ENCODE data around the gene TRAPPC5. TPM values are rescaled to one million over a fixed set of nuclear protein-coding genes. Genes with fewer than 3 reads are reported as not detected.

TRAPPC5 gene
- total and polyA plus RNA-seq, 10 of the 15 experiments (the other 5 are each of a cell fraction or from before 2014, with no cell fraction given), result 4.2 to 210 (median 89.1) TPM

- intact Hi-C loops (cut with micrococcal nuclease; ENCODE audit: unreplicated experiment), result no loop called here
- ATAC-seq (no peak), FAIRE-seq (no peak), DNase-seq (ENCODE audit: low read depth, low spot score) (no peak)
- no TSS peak for BruUV-seq (replicated peaks)
- POLR2A ChIA-PET, result no interaction called here
- CTCF ChIA-PET, result no interaction called here
- Histone ChIP-seq H3K4me1 (ENCODE audit: control insufficient read depth, insufficient read depth, low read length) (peaks cover 3% of the 10 kb centered on the region), H3K79me2 (ENCODE audit: control insufficient read depth, insufficient read depth, low read length) (no peaks in the 10 kb centered on the region), H3K36me3 (ENCODE audit: control insufficient read depth in 2 of 2, insufficient read depth in 2 of 2, low read length in 1 of 2) (no peaks in the 10 kb centered on the region; a peak in 3 of 4 replicates), H2AFZ (ENCODE audit: control insufficient read depth, low read depth, low read length) (no peak overlapping the region), H4K20me1 (ENCODE audit: control insufficient read depth, insufficient read depth) (no peaks in the 10 kb centered on the region), H3K9ac (ENCODE audit: control insufficient read depth, insufficient read depth, low read length) (no peak overlapping the region), H3K4me3 (no peak overlapping the region), H3K9me3 (replicated peaks; ENCODE audit: control insufficient read depth, insufficient read depth, low read length) (no peaks in the 10 kb centered on the region; the same call in 2 of the 3 replicates), H3K27me3 (replicated peaks in 1 of 2; ENCODE audit: control insufficient read depth in 2 of 2, insufficient read depth in 2 of 2, low read length in 1 of 2) (no peaks in the 10 kb centered on the region; a peak in 1 of 4 replicates), H3K4me2 (ENCODE audit: control insufficient read depth, insufficient read depth) (no peak overlapping the region), H3K27ac (ENCODE audit: control insufficient read depth, insufficient read depth) (no peak overlapping the region)
- SMC1A ChIA-PET (ENCODE audit: uncharacterized antibody, unreplicated experiment), result no interaction called here
- WGBS (ENCODE audit: insufficient coverage, insufficient replicate concordance, low lambda C conversion rate, missing lambda C conversion rate), result 84% methylated on average over 8 of the region's 8 CpGs
- in situ Hi-C loops (cut with MboI), result no loop called here
- RAD21 ChIA-PET (ENCODE audit: unreplicated experiment), result no interaction called here
- TF ChIP-seq IKZF1 (conservative IDR thresholded peaks at IDR 0.05), result no peak
- 0 out of 2 replicates have a peak, but pooled peaks have one; percentile 15 for TF ChIP-seq POLR2A (IDR thresholded peaks at IDR 0.05; ENCODE audit: low read depth, low read length)
Observed at GRCh38 chr19:7646426-7646700, 34.3 kb upstream of the TRAPPC5 start.

DNA sequence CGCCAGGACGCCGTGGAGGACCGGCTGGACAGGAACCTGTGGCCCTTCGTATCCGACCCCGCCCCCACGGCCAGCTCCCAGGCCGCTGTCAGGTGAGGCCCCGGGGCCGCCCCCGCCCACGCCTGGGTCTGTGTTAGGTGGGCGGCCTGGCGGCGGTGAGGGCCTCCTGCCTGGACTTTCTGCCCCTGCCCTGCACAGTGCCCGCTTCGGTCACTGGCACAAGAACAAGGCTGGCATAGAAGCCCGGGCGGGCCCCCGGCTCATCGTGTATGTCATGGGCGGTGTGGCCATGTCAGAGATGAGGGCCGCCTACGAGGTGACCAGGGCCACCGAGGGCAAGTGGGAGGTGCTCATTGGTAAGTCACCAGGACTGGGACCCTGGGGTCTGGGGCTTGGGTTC lies 33.5 kb upstream of the TRAPPC5 start:
- in situ Hi-C loops (cut with MboI) (no loop called here), intact Hi-C loops (cut with micrococcal nuclease; ENCODE audit: unreplicated experiment) (no loop called here)
- Histone ChIP-seq H3K4me3 (no peak overlapping the region), H3K4me1 (ENCODE audit: control insufficient read depth, insufficient read depth, low read length) (peaks cover 3% of the 10 kb centered on the region), H3K9me3 (replicated peaks; ENCODE audit: control insufficient read depth, insufficient read depth, low read length) (no peaks in the 10 kb centered on the region; the same call in 2 of the 3 replicates), H3K27me3 (replicated peaks in 1 of 2; ENCODE audit: control insufficient read depth in 2 of 2, insufficient read depth in 2 of 2, low read length in 1 of 2) (no peaks in the 10 kb centered on the region; a peak in 1 of 4 replicates), H2AFZ (ENCODE audit: control insufficient read depth, low read depth, low read length) (no peak overlapping the region), H3K36me3 (ENCODE audit: control insufficient read depth in 2 of 2, insufficient read depth in 2 of 2, low read length in 1 of 2) (no peaks in the 10 kb centered on the region; a peak in 3 of 4 replicates), H4K20me1 (ENCODE audit: control insufficient read depth, insufficient read depth) (no peaks in the 10 kb centered on the region), H3K79me2 (ENCODE audit: control insufficient read depth, insufficient read depth, low read length) (no peaks in the 10 kb centered on the region), H3K4me2 (ENCODE audit: control insufficient read depth, insufficient read depth) (no peak overlapping the region), H3K9ac (ENCODE audit: control insufficient read depth, insufficient read depth, low read length) (no peak overlapping the region), H3K27ac (ENCODE audit: control insufficient read depth, insufficient read depth) (no peak overlapping the region)
- ChIA-PET SMC1A (ENCODE audit: uncharacterized antibody, unreplicated experiment) (no interaction called here), CTCF (no interaction called here), RAD21 (ENCODE audit: unreplicated experiment) (no interaction called here), POLR2A (no interaction called here)
- no TSS peak for BruUV-seq (replicated peaks)
- WGBS (ENCODE audit: insufficient coverage, insufficient replicate concordance, low lambda C conversion rate, missing lambda C conversion rate), result 92% methylated on average over 23 of the region's 26 CpGs
- no peak for ATAC-seq
- DNase-seq (ENCODE audit: low read depth, low spot score), result no peak
- TF ChIP-seq EP300 (IDR thresholded peaks at IDR 0.05; ENCODE audit: borderline replicate concordance in 1 of 2, control insufficient read depth in 1 of 2, low read depth in 2 of 2, low read length in 2 of 2), result no peak
- TF ChIP-seq SREBF2 (IDR thresholded peaks at IDR 0.05; ENCODE audit: low read length), result no peak
- TF ChIP-seq HDAC2 (IDR thresholded peaks at IDR 0.05), result no peak
- no peak for TF ChIP-seq CBFB (IDR thresholded peaks at IDR 0.05; ENCODE audit: low read depth)
- TF ChIP-seq ZBED1 (IDR thresholded peaks at IDR 0.05; ENCODE audit: borderline replicate concordance), result no peak
- no peak for TF ChIP-seq HDAC6 (IDR thresholded peaks at IDR 0.05; ENCODE audit: unreplicated experiment)
- TF ChIP-seq STAT3 (IDR thresholded peaks at IDR 0.05; ENCODE audit: low read depth, low read length), result no peak
- TF ChIP-seq, protein P1, sequence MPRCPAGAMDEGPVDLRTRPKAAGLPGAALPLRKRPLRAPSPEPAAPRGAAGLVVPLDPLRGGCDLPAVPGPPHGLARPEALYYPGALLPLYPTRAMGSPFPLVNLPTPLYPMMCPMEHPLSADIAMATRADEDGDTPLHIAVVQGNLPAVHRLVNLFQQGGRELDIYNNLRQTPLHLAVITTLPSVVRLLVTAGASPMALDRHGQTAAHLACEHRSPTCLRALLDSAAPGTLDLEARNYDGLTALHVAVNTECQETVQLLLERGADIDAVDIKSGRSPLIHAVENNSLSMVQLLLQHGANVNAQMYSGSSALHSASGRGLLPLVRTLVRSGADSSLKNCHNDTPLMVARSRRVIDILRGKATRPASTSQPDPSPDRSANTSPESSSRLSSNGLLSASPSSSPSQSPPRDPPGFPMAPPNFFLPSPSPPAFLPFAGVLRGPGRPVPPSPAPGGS (IDR thresholded peaks at IDR 0.05; ENCODE audit: borderline replicate concordance, insufficient read depth, low read depth, low read length, poor library complexity, severe bottlenecking), result no peak
- TF ChIP-seq RAD51 (IDR thresholded peaks at IDR 0.05), result no peak
- no peak for TF ChIP-seq EED (IDR thresholded peaks at IDR 0.05; ENCODE audit: low read depth)
- no peak for TF ChIP-seq BACH1 (IDR thresholded peaks at IDR 0.05; ENCODE audit: borderline replicate concordance)
- TF ChIP-seq CHD2 (IDR thresholded peaks at IDR 0.05; ENCODE audit: borderline replicate concordance, low read depth, low read length), result no peak
- no peak for TF ChIP-seq NR2C1 (IDR thresholded peaks at IDR 0.05)
- TF ChIP-seq NBN (IDR thresholded peaks at IDR 0.05), result no peak
- no peak for TF ChIP-seq FOS (IDR thresholded peaks at IDR 0.05; ENCODE audit: borderline replicate concordance, extremely low read depth, insufficient read length)
- TF ChIP-seq YY1 (IDR thresholded peaks at IDR 0.05; ENCODE audit: low read depth, low read length), result no peak
- no peak for FAIRE-seq

All from GM12878 (cell line).